ENCODE measurements around the gene BIN1.

Gene BIN1

GRCh38 chr2:127057371-127058245, 49.3 kb downstream of the BIN1 start:
- no peak for DNase-seq

- DNase-seq: no peak
Measured at GRCh38 chr2:127056631-127057370, 50.2 kb downstream of the BIN1 start.

GRCh38 chr2:127056086-127056485, 50.9 kb downstream of the BIN1 start:
- no peak for DNase-seq

GRCh38 chr2:127055786-127056076, 51.2 kb downstream of the BIN1 start:
- DNase-seq: no peak

GRCh38 chr2:127054996-127055785, 51.8 kb downstream of the BIN1 start:
- DNase-seq: no peak

GRCh38 chr2:127054604-127054930, 52.4 kb downstream of the BIN1 start:
- no peak for DNase-seq

GRCh38 chr2:127053731-127054603, 53.0 kb downstream of the BIN1 start:
- no peak for DNase-seq

- peak; percentile 51 for DNase-seq
Measured at GRCh38 chr2:127052771-127053691, 53.9 kb downstream of the BIN1 start.

- no peak for DNase-seq
Measured at GRCh38 chr2:127052057-127052770, 54.7 kb downstream of the BIN1 start.

GRCh38 chr2:127051116-127052056, 55.6 kb downstream of the BIN1 start:
- DNase-seq: no peak

GRCh38 chr2:127050803-127051115, 56.2 kb downstream of the BIN1 start:
- DNase-seq: no peak

GRCh38 chr2:127049927-127050802, 56.8 kb downstream of the BIN1 start:
- no peak for DNase-seq

GRCh38 chr2:127048969-127049897, 57.7 kb downstream of the BIN1 start:
- no peak for DNase-seq

GRCh38 chr2:127048618-127048935, 58.4 kb downstream of the BIN1 start:
- DNase-seq: no peak

GRCh38 chr2:127047716-127048617, 59.0 kb downstream of the BIN1 start:
- DNase-seq: no peak

- DNase-seq: no peak
Measured at GRCh38 chr2:127047054-127047453, 59.9 kb downstream of the BIN1 start.

GRCh38 chr2:127046579-127046978, 60.4 kb downstream of the BIN1 start:
- no peak for DNase-seq
